Endothelial cell (in vitro differentiated cells): Measurements from ENCODE around the gene EYA2. TPM values are rescaled to one million over a fixed set of nuclear protein-coding genes. Genes with fewer than 3 reads are reported as not detected.

ENCODE experiments used
- DNase-seq: peaks from one replicate; pipeline ENCODE4 v3.0.0; 2021; ENCODE audit warnings: low spot score
- H3K27ac Mint-ChIP-seq: one replicate; pipeline ENCODE4 v1.8.0; 2021; ENCODE audit warnings: mixed read lengths, inconsistent platforms; ENCODE audit not compliant: unreplicated experiment
- H3K27me3 Mint-ChIP-seq: one replicate; pipeline ENCODE4 v1.8.0; 2021; ENCODE audit warnings: mild to moderate bottlenecking, moderate library complexity, mixed read lengths, inconsistent platforms; ENCODE audit not compliant: unreplicated experiment
- H3K36me3 Mint-ChIP-seq: one replicate; pipeline ENCODE4 v1.8.0; 2021; ENCODE audit warnings: mild to moderate bottlenecking, low read depth, mixed read lengths, inconsistent platforms; ENCODE audit not compliant: unreplicated experiment
- H3K4me1 Mint-ChIP-seq: one replicate; pipeline ENCODE4 v1.8.0; 2021; ENCODE audit warnings: mild to moderate bottlenecking, mixed read lengths, inconsistent platforms; ENCODE audit not compliant: unreplicated experiment
- H3K4me3 Mint-ChIP-seq: one replicate; pipeline ENCODE4 v1.8.0; 2021; ENCODE audit warnings: mild to moderate bottlenecking, mixed read lengths, inconsistent platforms; ENCODE audit not compliant: unreplicated experiment
- H3K9me3 Mint-ChIP-seq: one replicate; pipeline ENCODE4 v1.8.0; 2021; ENCODE audit warnings: mixed read lengths, inconsistent platforms; ENCODE audit not compliant: unreplicated experiment
- CTCF ChIP-seq: fragments of 200-600 bp; sonication (generic); IDR thresholded peaks from one replicate; pipeline ENCODE4 v1.5.0; 2021; ENCODE audit warnings: antibody characterized with exemption; ENCODE audit not compliant: unreplicated experiment
- total RNA-seq: library from RNA; stranded (reverse); fragmentation: NEBNext Ultra II Directional; extraction: Animal tissue kit (Norgen Biotek cat#: 25700); gene quantifications from one replicate; pipeline ENCODE4 v1.2.1, GENCODE V29; 2021; ENCODE audit not compliant: unreplicated experiment

The EYA2 gene
- total RNA-seq, 1 donor from 2014 or later: not detected

DNA sequence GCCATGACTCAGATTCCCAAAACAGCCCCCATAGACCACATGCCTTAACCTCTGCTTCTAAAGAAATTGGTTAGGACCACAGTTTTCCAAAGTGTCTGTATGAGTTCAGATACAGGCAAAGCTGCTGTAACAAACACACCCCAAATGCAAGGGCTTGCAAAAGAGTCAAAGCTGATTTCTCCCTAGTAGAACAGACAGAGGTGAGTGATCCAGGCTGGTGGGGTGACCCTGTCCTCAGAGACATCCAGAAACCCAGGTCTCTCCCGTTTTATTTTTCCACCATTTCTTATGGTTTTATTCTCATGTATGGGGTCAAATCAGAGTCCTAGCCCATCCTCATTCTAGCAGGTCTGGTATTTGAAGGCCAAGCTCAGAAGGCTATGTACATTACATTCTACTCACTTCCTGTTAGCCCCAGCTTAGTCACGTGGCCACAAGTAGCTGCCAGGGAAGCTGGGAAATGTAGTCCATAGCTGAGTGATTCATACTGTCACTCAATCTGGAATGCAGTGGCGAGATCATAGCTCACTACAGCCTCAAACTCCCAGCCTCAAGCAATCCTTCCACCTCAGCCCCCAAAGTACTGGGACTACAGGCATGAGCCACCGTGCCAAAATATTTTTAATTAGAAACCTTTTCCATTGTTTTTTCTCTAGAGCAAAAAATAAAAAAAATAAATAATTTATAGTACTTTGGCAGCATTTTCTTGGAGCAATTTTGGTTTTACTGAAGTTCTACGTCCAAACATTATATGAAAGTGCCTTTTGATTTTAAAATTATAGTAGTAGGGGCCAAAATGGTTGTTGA, 286.6 kb downstream of the EYA2 start:
- no peak for DNase-seq
- peaks cover 2% of the 10 kb centered on the region for H3K27me3 Mint-ChIP-seq
- H3K4me3 Mint-ChIP-seq: no peak overlapping the region
- no peak overlapping the region for H3K27ac Mint-ChIP-seq
- no peak for TF ChIP-seq CTCF
- no peaks in the 10 kb centered on the region for H3K9me3 Mint-ChIP-seq
- H3K36me3 Mint-ChIP-seq: no peaks in the 10 kb centered on the region
- peaks cover 6% of the 10 kb centered on the region for H3K4me1 Mint-ChIP-seq

GRCh38 chr20:47183367-47183766, 288.7 kb downstream of the EYA2 start:
- Mint-ChIP-seq H3K4me1 (peaks cover 7% of the 10 kb centered on the region), H3K27me3 (peaks cover 4% of the 10 kb centered on the region), H3K9me3 (no peaks in the 10 kb centered on the region), H3K36me3 (no peaks in the 10 kb centered on the region), H3K27ac (no peak overlapping the region), H3K4me3 (no peak overlapping the region)
- TF ChIP-seq CTCF: no peak
- DNase-seq: no peak

DNA sequence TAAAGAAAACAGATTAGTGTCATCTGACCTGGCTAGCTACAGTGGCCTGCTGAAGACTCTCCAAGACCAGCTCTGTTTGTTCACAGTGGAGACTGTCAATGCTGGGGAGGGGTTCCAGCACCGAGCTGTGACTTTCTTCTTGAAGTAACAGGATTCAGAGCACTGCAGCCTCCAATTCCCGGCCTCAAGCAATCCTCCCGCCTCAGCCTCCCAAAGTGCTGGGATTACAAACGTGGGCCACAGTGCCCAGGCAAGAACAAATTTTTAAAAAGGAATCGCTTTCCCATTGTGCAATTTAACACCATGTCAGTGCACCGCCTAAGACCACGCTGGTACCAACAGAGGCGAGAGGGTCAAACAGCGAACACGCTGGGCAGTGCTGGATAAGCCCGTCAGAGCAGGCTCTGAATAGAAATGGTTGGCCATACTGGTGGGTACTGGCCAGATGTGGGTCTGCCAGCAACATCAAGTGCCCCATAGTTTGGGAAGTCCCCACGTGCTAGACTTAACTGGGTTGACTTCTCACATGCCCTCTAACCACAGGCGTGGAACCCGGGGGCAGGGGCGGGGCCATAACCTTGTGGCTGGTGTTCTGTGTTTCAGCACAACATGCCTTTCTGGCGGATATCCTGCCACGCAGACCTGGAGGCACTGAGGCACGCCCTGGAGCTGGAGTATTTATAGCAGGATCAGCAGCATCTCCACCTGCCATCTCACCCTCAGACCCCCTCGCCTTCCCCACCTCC, 293.0 kb downstream of the EYA2 start:
- Mint-ChIP-seq H3K27me3 (peaks cover 5% of the 10 kb centered on the region), H3K4me3 (no peak overlapping the region), H3K9me3 (no peaks in the 10 kb centered on the region), H3K4me1 (peaks cover 10% of the 10 kb centered on the region), H3K27ac (peak overlapping the region; percentile 38), H3K36me3 (no peaks in the 10 kb centered on the region)
- no peak for DNase-seq
- no peak for TF ChIP-seq CTCF

- peaks cover 5% of the 10 kb centered on the region for H3K27me3 Mint-ChIP-seq
- no peak for DNase-seq
- TF ChIP-seq CTCF: no peak
- no peaks in the 10 kb centered on the region for H3K36me3 Mint-ChIP-seq
- H3K9me3 Mint-ChIP-seq: no peaks in the 10 kb centered on the region
- H3K4me3 Mint-ChIP-seq: no peak overlapping the region
- peaks cover 6% of the 10 kb centered on the region for H3K4me1 Mint-ChIP-seq
- H3K27ac Mint-ChIP-seq: no peak overlapping the region
Measured at GRCh38 chr20:47188540-47188939, 293.9 kb downstream of the EYA2 start.

GRCh38 chr20:47189060-47189459, 294.4 kb downstream of the EYA2 start:
- H3K27ac Mint-ChIP-seq: no peak overlapping the region
- peaks cover 5% of the 10 kb centered on the region for H3K27me3 Mint-ChIP-seq
- H3K36me3 Mint-ChIP-seq: no peaks in the 10 kb centered on the region
- no peak for TF ChIP-seq CTCF
- no peaks in the 10 kb centered on the region for H3K9me3 Mint-ChIP-seq
- DNase-seq: no peak
- peaks cover 3% of the 10 kb centered on the region for H3K4me1 Mint-ChIP-seq
- no peak overlapping the region for H3K4me3 Mint-ChIP-seq
